WERI-Rb-1 (cell line): ENCODE data around the gene ZNF443.
"Not testable (repeated sequence)": the region's sequence is repeated elsewhere in the genome, so short reads cannot be mapped to it uniquely, and the experiment has no call there.

Source experiments
- DNase-seq: peaks from one replicate; pipeline ENCODE4 v3.0.0-alpha.2; 2020
- H3K27ac ChIP-seq: fragments of 250-450 bp; sonication (Bioruptor Pico); 2 replicates; pipeline ENCODE4 v1.5.1; 2020; ENCODE audit warnings: mild to moderate bottlenecking, moderate library complexity
- H3K27me3 ChIP-seq: fragments of 250-450 bp; sonication (Bioruptor Pico); 2 replicates; pipeline ENCODE4 v1.5.1; 2021; ENCODE audit warnings: mild to moderate bottlenecking, low read depth, moderate library complexity; ENCODE audit not compliant: insufficient read depth, severe bottlenecking
- H3K36me3 ChIP-seq: fragments of 250-450 bp; sonication (Bioruptor Pico); 2 replicates; pipeline ENCODE4 v1.5.1; 2020; ENCODE audit warnings: mild to moderate bottlenecking, moderate library complexity
- H3K4me3 ChIP-seq: 2 replicates; pipeline ENCODE4 v1.5.1; 2011; ENCODE audit warnings: low read depth, mild to moderate bottlenecking, control low read depth, low read length
- H3K9me3 ChIP-seq: fragments of 250-450 bp; sonication (Bioruptor Pico); 2 replicates; pipeline ENCODE4 v1.5.1; 2021; ENCODE audit warnings: mild to moderate bottlenecking, moderate library complexity; ENCODE audit not compliant: severe bottlenecking
- CTCF ChIP-seq: IDR thresholded peaks from 2 replicates; pipeline ENCODE4 v1.5.1; 2011; ENCODE audit warnings: low read depth, mild to moderate bottlenecking, control low read depth, inconsistent platforms, low read length

The ZNF443 gene

GRCh38 chr19:12425236-12425887 lies 15.5 kb downstream of the ZNF443 start:
- H3K36me3 ChIP-seq = no peaks in the 10 kb centered on the region
- DNase-seq = no peak
- no peaks in the 10 kb centered on the region for H3K27me3 ChIP-seq

GRCh38 chr19:12417273-12417672 lies 23.5 kb downstream of the ZNF443 start:
- H3K36me3 ChIP-seq, DNase-seq, H3K27me3 ChIP-seq, H3K4me3 ChIP-seq, H3K9me3 ChIP-seq, H3K27ac ChIP-seq: not testable (repeated sequence)

More at GRCh38 chr19:12425236-12425887, 15.5 kb downstream of the ZNF443 start:
- H3K9me3 ChIP-seq = no peaks in the 10 kb centered on the region
- no peak overlapping the region for H3K27ac ChIP-seq
- no peak for TF ChIP-seq CTCF
- H3K4me3 ChIP-seq = no peak overlapping the region

GRCh38 chr19:12411893-12412292 lies 28.9 kb downstream of the ZNF443 start:
- Histone ChIP-seq H3K4me3 (no peak overlapping the region), H3K27ac (no peak overlapping the region), H3K36me3 (no peaks in the 10 kb centered on the region; the same call in 1 of the 2 replicates), H3K9me3 (peaks cover 2% of the 10 kb centered on the region), H3K27me3 (no peaks in the 10 kb centered on the region)
- no peak for TF ChIP-seq CTCF
- DNase-seq = no peak

GRCh38 chr19:12400633-12401502 lies 40.0 kb downstream of the ZNF443 start, which contains the start of gene ZNF799:
TSS of gene ZNF799 (minus strand) at chr19:12401271. CDS start at chr19:12401070, 201 bp downstream.
- Histone ChIP-seq H3K9me3 (no peaks in the 10 kb centered on the region), H3K27me3 (no peaks in the 10 kb centered on the region), H3K27ac (peak within 1 kb of the TSS; percentile 85), H3K4me3 (peak within 1 kb of the TSS; percentile 94), H3K36me3 (no peaks in the 10 kb centered on the region)
- DNase-seq = peak; percentile 98
- TF ChIP-seq CTCF = 0 out of 2 replicates have a peak, but pooled peaks have one; percentile 6

GRCh38 chr19:12399901-12400632 lies 40.8 kb downstream of the ZNF443 start:
- peak overlapping the region; percentile 94 for H3K4me3 ChIP-seq
- peak; percentile 48 for DNase-seq
- not testable (repeated sequence) for H3K27me3 ChIP-seq, H3K36me3 ChIP-seq, H3K9me3 ChIP-seq
- H3K27ac ChIP-seq = peak overlapping the region; percentile 85

- H3K36me3 ChIP-seq, DNase-seq, H3K4me3 ChIP-seq, H3K27me3 ChIP-seq, H3K27ac ChIP-seq, H3K9me3 ChIP-seq: not testable (repeated sequence)
Observed at GRCh38 chr19:12391148-12391547, 49.7 kb downstream of the ZNF443 start.

- not testable (repeated sequence) for H3K4me3 ChIP-seq, H3K36me3 ChIP-seq, H3K9me3 ChIP-seq, H3K27me3 ChIP-seq, DNase-seq, H3K27ac ChIP-seq
Observed at GRCh38 chr19:12386365-12386764, 54.5 kb downstream of the ZNF443 start.
